Measurements from ENCODE around the gene NRXN3. TPM values are rescaled to one million over a fixed set of nuclear protein-coding genes. Genes with fewer than 3 reads are reported as not detected.

NRXN3 gene
- total RNA-seq, 1 donor from 2014 or later = 18.0 TPM

DNA sequence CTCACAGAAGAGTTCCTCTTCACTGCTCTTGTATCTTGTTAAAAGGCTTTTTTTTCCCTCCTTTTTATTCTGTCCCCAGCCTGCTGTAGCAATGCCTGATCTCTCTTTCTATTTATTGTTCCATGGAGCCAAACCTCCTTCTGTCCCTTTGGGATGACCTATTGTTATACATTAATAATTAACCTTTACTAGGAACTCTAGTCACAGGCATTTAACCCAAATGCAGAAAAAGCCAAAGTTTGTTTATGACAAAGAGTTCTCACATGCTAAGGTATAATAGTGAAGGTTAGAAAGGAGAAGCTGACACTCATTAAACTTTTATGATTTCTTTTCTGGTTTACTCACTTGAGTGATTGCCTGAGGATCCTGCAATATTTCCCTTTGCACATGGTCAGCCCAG lies 535.8 kb downstream of the NRXN3 start:
- H3K27me3 Mint-ChIP-seq (ENCODE audit: low read depth, unreplicated experiment) = peaks cover 2% of the 10 kb centered on the region
- FAIRE-seq (no peak), DNase-seq (ENCODE audit: low read depth) (no peak)
- H3K9me3 Mint-ChIP-seq (ENCODE audit: unreplicated experiment) = no peaks in the 10 kb centered on the region
- Histone ChIP-seq H4K20me1 (ENCODE audit: insufficient read depth, low read length) (no peaks in the 10 kb centered on the region), H3K27me3 (ENCODE audit: insufficient read depth, low read length) (no peaks in the 10 kb centered on the region), H3K9me3 (ENCODE audit: insufficient read depth, low read depth, low read length) (no peaks in the 10 kb centered on the region), H2AFZ (ENCODE audit: low read depth, low read length) (no peak overlapping the region), H3K27ac (ENCODE audit: low read depth, low read length) (no peak overlapping the region), H3K36me3 (ENCODE audit: insufficient read depth, low read length) (no peaks in the 10 kb centered on the region), H3K4me1 (ENCODE audit: insufficient read depth, low read length) (no peaks in the 10 kb centered on the region), H3K9ac (ENCODE audit: low read length) (no peak overlapping the region), H3K4me3 (ENCODE audit: insufficient read depth, low read depth, low read length) (no peak overlapping the region), H3K4me2 (ENCODE audit: low read length) (no peak overlapping the region), H3K79me2 (ENCODE audit: insufficient read depth, low read length) (no peaks in the 10 kb centered on the region)
- no peaks in the 10 kb centered on the region for H3K36me3 Mint-ChIP-seq (ENCODE audit: low read depth, unreplicated experiment)
- no peak overlapping the region for H3K4me3 Mint-ChIP-seq (ENCODE audit: unreplicated experiment)
- H3K4me1 Mint-ChIP-seq (ENCODE audit: low read depth, unreplicated experiment) = peaks cover 8% of the 10 kb centered on the region
- no peak overlapping the region for H3K27ac Mint-ChIP-seq (ENCODE audit: unreplicated experiment)
- TF ChIP-seq, protein P1, sequence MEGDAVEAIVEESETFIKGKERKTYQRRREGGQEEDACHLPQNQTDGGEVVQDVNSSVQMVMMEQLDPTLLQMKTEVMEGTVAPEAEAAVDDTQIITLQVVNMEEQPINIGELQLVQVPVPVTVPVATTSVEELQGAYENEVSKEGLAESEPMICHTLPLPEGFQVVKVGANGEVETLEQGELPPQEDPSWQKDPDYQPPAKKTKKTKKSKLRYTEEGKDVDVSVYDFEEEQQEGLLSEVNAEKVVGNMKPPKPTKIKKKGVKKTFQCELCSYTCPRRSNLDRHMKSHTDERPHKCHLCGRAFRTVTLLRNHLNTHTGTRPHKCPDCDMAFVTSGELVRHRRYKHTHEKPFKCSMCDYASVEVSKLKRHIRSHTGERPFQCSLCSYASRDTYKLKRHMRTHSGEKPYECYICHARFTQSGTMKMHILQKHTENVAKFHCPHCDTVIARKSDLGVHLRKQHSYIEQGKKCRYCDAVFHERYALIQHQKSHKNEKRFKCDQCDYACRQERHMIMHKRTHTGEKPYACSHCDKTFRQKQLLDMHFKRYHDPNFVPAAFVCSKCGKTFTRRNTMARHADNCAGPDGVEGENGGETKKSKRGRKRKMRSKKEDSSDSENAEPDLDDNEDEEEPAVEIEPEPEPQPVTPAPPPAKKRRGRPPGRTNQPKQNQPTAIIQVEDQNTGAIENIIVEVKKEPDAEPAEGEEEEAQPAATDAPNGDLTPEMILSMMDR (IDR thresholded peaks at IDR 0.05; ENCODE audit: insufficient read depth, low read depth, low read length) = no peak
- TF ChIP-seq EZH2 (IDR thresholded peaks at IDR 0.05; ENCODE audit: insufficient read depth, low read length) = no peak

DNA sequence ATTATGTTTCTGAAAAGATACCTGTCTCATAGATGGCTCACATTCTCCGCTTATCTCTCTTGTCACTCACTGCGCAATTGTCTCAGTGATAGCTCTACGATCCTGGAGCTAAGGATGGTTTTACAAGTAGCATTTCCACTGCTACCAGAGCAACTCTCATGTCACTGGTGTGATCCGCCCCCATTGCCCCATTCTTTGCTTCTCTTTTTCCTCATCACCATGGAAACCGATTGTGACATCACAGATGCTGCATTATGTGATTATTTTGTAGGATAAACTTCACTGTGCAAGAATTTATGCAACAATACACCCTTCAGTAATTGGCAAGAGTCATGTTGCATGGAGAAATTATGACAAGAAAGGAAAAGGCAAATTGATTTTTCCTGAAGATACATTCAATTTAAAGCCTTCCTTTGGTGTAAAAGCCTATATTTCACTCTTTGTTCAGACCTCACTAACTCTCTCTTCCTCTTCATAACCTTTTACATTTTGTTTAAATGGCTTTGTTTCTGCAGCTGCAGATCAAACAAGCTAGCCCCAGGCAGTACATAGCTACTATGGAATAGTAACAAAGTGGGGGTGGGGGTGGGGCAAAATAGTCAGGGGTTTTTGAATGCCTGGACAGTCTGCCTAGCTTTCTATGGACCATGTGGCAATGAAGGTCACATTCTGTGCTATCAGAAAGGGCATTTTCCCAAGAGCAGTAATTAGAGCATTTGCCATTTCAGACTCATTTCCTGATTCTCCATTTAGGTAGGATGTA lies 539.8 kb downstream of the NRXN3 start:
- Histone ChIP-seq H3K4me2 (ENCODE audit: low read length) (no peak overlapping the region), H3K79me2 (ENCODE audit: insufficient read depth, low read length) (no peaks in the 10 kb centered on the region), H3K9me3 (ENCODE audit: insufficient read depth, low read depth, low read length) (no peaks in the 10 kb centered on the region), H4K20me1 (ENCODE audit: insufficient read depth, low read length) (no peaks in the 10 kb centered on the region), H3K36me3 (ENCODE audit: insufficient read depth, low read length) (no peaks in the 10 kb centered on the region), H3K9ac (ENCODE audit: low read length) (no peak overlapping the region), H3K27ac (ENCODE audit: low read depth, low read length) (no peak overlapping the region), H2AFZ (ENCODE audit: low read depth, low read length) (no peak overlapping the region), H3K27me3 (ENCODE audit: insufficient read depth, low read length) (no peaks in the 10 kb centered on the region), H3K4me1 (ENCODE audit: insufficient read depth, low read length) (no peaks in the 10 kb centered on the region), H3K4me3 (ENCODE audit: insufficient read depth, low read depth, low read length) (no peak overlapping the region)
- Mint-ChIP-seq H3K36me3 (ENCODE audit: low read depth, unreplicated experiment) (no peaks in the 10 kb centered on the region), H3K4me1 (ENCODE audit: low read depth, unreplicated experiment) (no peaks in the 10 kb centered on the region), H3K4me3 (ENCODE audit: unreplicated experiment) (no peak overlapping the region), H3K27me3 (ENCODE audit: low read depth, unreplicated experiment) (peaks cover 2% of the 10 kb centered on the region), H3K27ac (ENCODE audit: unreplicated experiment) (no peak overlapping the region), H3K9me3 (ENCODE audit: unreplicated experiment) (no peaks in the 10 kb centered on the region)
- DNase-seq (ENCODE audit: low read depth) = no peak
- TF ChIP-seq, protein P1 (IDR thresholded peaks at IDR 0.05; ENCODE audit: insufficient read depth, low read depth, low read length) = no peak
- no peak for TF ChIP-seq EZH2 (IDR thresholded peaks at IDR 0.05; ENCODE audit: insufficient read depth, low read length)
- no peak for FAIRE-seq

DNA sequence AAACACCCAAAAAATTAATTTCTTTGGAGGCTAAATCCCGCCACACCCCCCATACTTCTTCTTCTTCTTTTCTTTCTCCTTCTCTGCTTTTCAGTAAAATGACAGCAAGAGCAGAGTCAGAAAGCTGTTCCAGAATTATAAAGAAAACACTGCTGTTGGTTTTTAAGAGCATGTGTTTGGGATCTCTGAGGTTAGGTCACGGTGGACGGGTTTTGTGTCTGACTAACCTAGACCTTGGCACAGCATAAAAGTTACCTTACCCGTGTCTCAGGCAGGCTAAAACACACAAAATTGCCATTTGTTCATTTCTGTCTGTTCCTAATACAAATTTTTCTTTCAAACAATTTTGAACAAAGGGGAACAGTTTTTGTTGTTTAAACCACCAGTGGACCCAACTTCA lies 540.8 kb downstream of the NRXN3 start:
- no peaks in the 10 kb centered on the region for H3K36me3 ChIP-seq (ENCODE audit: insufficient read depth, low read length)
- TF ChIP-seq, protein P1 (IDR thresholded peaks at IDR 0.05; ENCODE audit: insufficient read depth, low read depth, low read length) = no peak
- no peak overlapping the region for H3K27ac ChIP-seq (ENCODE audit: low read depth, low read length)
- no peak overlapping the region for H3K9ac ChIP-seq (ENCODE audit: low read length)
- H3K9me3 Mint-ChIP-seq (ENCODE audit: unreplicated experiment) = no peaks in the 10 kb centered on the region
- no peaks in the 10 kb centered on the region for H3K79me2 ChIP-seq (ENCODE audit: insufficient read depth, low read length)
- H2AFZ ChIP-seq (ENCODE audit: low read depth, low read length) = no peak overlapping the region
- H3K36me3 Mint-ChIP-seq (ENCODE audit: low read depth, unreplicated experiment) = no peaks in the 10 kb centered on the region
- no peaks in the 10 kb centered on the region for H3K27me3 ChIP-seq (ENCODE audit: insufficient read depth, low read length)
- no peak overlapping the region for H3K27ac Mint-ChIP-seq (ENCODE audit: unreplicated experiment)
- H3K4me3 ChIP-seq (ENCODE audit: insufficient read depth, low read depth, low read length) = no peak overlapping the region
- DNase-seq (ENCODE audit: low read depth) = no peak
- no peak overlapping the region for H3K4me2 ChIP-seq (ENCODE audit: low read length)
- no peaks in the 10 kb centered on the region for H3K27me3 Mint-ChIP-seq (ENCODE audit: low read depth, unreplicated experiment)
- no peaks in the 10 kb centered on the region for H4K20me1 ChIP-seq (ENCODE audit: insufficient read depth, low read length)
- no peaks in the 10 kb centered on the region for H3K9me3 ChIP-seq (ENCODE audit: insufficient read depth, low read depth, low read length)
- no peak overlapping the region for H3K4me3 Mint-ChIP-seq (ENCODE audit: unreplicated experiment)
- no peaks in the 10 kb centered on the region for H3K4me1 ChIP-seq (ENCODE audit: insufficient read depth, low read length)
- FAIRE-seq = no peak
- no peaks in the 10 kb centered on the region for H3K4me1 Mint-ChIP-seq (ENCODE audit: low read depth, unreplicated experiment)

All from astrocyte (in vitro differentiated cells and primary cell).